ENCODE data around the gene KLK2.

Gene KLK2

GRCh38 chr19:50924586-50924985 is 51.3 kb downstream of the KLK2 start:
- no peak for DNase-seq (ENCODE audit: low read depth in 2 of 2)

GRCh38 chr19:50925734-50926133 is 52.5 kb downstream of the KLK2 start:
- no peak for DNase-seq (ENCODE audit: low read depth in 2 of 2)

- no peak for DNase-seq (ENCODE audit: low read depth in 2 of 2)
These were observed 52.9 kb downstream of the KLK2 start for GRCh38 chr19:50926144-50926543.

GRCh38 chr19:50928831-50929230 is 55.6 kb downstream of the KLK2 start:
- DNase-seq (ENCODE audit: low read depth in 2 of 2): no peak
